HCT116 (cell line): Measurements from ENCODE around the gene GRB10.

Experiments used
- CEBPB ChIP-seq: IDR thresholded peaks from 2 replicates; pipeline ENCODE4 v1.6.1; 2012; ENCODE audit warnings: low read depth
- CTCF ChIP-seq, 3 experiments: fragments of 200-600 bp in 1 of 3; sonication (generic) in 1 of 3; IDR thresholded peaks in 2 of 3; conservative IDR thresholded peaks in 1 of 3; 2 replicates each; pipeline ENCODE4 v1.5.1; 2012 to 2017; ENCODE audit warnings: low read depth in 2 of 3, low read length in 2 of 3, antibody characterized with exemption in 1 of 3, borderline replicate concordance in 1 of 3, control low read depth in 1 of 3, mild to moderate bottlenecking in 1 of 3, mixed read lengths in 1 of 3, mixed run types in 1 of 3, moderate library complexity in 1 of 3; ENCODE audit not compliant: insufficient read depth in 1 of 3
- EZH2 ChIP-seq: fragments of 200-600 bp; sonication (generic); IDR thresholded peaks from 2 replicates; pipeline ENCODE4 v1.6.1; 2017; ENCODE audit warnings: antibody characterized with exemption, mixed run types
- EZH2phosphoT487 ChIP-seq: fragments of 200-600 bp; IDR thresholded peaks from 2 replicates; pipeline ENCODE4 v1.6.1; 2018; ENCODE audit warnings: antibody characterized with exemption, borderline replicate concordance
- JUND ChIP-seq: IDR thresholded peaks from 2 replicates; pipeline ENCODE4 v1.6.1; 2012
- POLR2A ChIP-seq: IDR thresholded peaks from 2 replicates; pipeline ENCODE4 v1.7.0; 2011; ENCODE audit warnings: borderline replicate concordance; ENCODE audit not compliant: insufficient read depth, insufficient read length; ENCODE audit errors: extremely low read depth
- POLR2AphosphoS5 ChIP-seq: IDR thresholded peaks from 2 replicates; pipeline ENCODE4 v1.6.1; 2011; ENCODE audit warnings: mild to moderate bottlenecking, low read depth, low read length, moderate library complexity
- RAD21 ChIP-seq: IDR thresholded peaks from 2 replicates; pipeline ENCODE4 v1.6.1; 2012; ENCODE audit warnings: low read depth, mild to moderate bottlenecking
- SP1 ChIP-seq: IDR thresholded peaks from 2 replicates; pipeline ENCODE4 v1.6.1; 2012; ENCODE audit warnings: low read depth
- ZNF274 ChIP-seq: fragments of 200-500 bp; sonication (Bioruptor generic); IDR thresholded peaks from 2 replicates; pipeline ENCODE4 v1.6.1; 2014; ENCODE audit warnings: mild to moderate bottlenecking, low read depth, low read length, inconsistent platforms

DNA sequence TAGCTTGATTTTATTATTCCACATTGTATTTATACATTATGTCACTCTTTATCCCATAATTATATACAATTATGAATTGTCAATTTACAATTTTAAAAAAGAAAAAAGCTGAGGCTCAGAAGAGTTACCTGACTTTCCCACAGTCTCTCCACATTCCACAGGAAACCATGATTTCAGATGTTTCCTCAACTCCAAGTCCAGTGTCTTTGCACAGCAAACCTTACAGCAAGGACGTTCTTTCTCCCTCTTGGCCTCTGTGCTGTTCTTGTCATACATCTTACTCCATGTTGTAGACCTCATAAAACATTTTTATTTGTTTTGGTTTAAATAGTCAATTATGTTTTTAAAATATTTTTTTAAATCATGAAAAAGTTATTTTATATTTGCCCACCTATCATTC lies 34.9 kb upstream of the GRB10 start:
- TF ChIP-seq CTCF (IDR thresholded peaks at IDR 0.05 in 2 of 3, conservative IDR thresholded peaks at IDR 0.05 in 1 of 3; ENCODE audit: borderline replicate concordance in 1 of 3, insufficient read depth in 1 of 3, low read depth in 2 of 3, low read length in 2 of 3) (no peak), ZNF274 (no peak), EZH2 (no peak), SP1 (no peak), EZH2phosphoT487 (no peak), POLR2A (no peak), POLR2AphosphoS5 (no peak), JUND (no peak), CEBPB (no peak), RAD21 (no peak)
